ENCODE measurements around the gene TAS2R46.
"Not testable (repeated sequence)": the region's sequence is repeated elsewhere in the genome, so short reads cannot be mapped to it uniquely, and the experiment has no call there.

DNA sequence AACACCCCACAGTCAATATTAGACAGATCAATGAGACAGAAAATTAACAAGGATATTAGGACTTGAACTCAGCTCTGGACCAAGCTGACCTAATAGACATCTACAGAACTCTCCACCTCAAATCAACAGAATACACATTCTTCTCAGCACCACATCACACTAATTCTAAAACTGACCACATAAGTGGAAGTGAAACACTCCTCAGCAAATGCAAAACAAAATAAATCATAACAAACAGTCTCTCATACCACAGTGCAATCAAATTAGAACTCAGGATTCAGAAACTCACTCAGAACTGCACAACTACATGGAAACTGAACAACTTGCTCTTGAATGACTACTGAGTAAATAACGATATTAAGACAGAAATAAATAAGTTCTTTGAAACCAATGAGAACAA is 49.1 kb upstream of the TAS2R46 start:
- TF ChIP-seq, protein P1, sequence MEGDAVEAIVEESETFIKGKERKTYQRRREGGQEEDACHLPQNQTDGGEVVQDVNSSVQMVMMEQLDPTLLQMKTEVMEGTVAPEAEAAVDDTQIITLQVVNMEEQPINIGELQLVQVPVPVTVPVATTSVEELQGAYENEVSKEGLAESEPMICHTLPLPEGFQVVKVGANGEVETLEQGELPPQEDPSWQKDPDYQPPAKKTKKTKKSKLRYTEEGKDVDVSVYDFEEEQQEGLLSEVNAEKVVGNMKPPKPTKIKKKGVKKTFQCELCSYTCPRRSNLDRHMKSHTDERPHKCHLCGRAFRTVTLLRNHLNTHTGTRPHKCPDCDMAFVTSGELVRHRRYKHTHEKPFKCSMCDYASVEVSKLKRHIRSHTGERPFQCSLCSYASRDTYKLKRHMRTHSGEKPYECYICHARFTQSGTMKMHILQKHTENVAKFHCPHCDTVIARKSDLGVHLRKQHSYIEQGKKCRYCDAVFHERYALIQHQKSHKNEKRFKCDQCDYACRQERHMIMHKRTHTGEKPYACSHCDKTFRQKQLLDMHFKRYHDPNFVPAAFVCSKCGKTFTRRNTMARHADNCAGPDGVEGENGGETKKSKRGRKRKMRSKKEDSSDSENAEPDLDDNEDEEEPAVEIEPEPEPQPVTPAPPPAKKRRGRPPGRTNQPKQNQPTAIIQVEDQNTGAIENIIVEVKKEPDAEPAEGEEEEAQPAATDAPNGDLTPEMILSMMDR (IDR thresholded peaks at IDR 0.05): not testable (repeated sequence)
- not testable (repeated sequence) for TF ChIP-seq ZFX (IDR thresholded peaks at IDR 0.05; ENCODE audit: borderline replicate concordance)

All from 22Rv1 (cell line).